Colonic mucosa (tissue), 4 donors: ENCODE measurements around the gene KIR2DL4. TPM values are rescaled to one million over a fixed set of nuclear protein-coding genes. Genes with fewer than 3 reads are reported as not detected.
"Not testable (repeated sequence)": the region's sequence is repeated elsewhere in the genome, so short reads cannot be mapped to it uniquely, and the experiment has no call there.

Experiments used
- DNase-seq: peaks from one replicate; pipeline ENCODE4 v3.0.0-alpha.2; 2020
- H3K27ac ChIP-seq: fragments of 200-600 bp; one replicate; pipeline ENCODE4 v1.8.0; 2021
- H3K27me3 ChIP-seq: fragments of 200-600 bp; one replicate; pipeline ENCODE4 v1.8.0; 2021
- H3K36me3 ChIP-seq: fragments of 200-600 bp; one replicate; pipeline ENCODE4 v1.8.0; 2021
- H3K4me1 ChIP-seq: fragments of 200-600 bp; one replicate; pipeline ENCODE4 v1.8.0; 2021; ENCODE audit warnings: mild to moderate bottlenecking
- H3K4me3 ChIP-seq: fragments of 200-600 bp; one replicate; pipeline ENCODE4 v1.8.0; 2021
- H3K9ac ChIP-seq, 2 donors: one replicate each; pipeline ENCODE4 v1.7.0; 2013; ENCODE audit warnings: control low read depth in 2 of 2, low read depth in 2 of 2, low read length in 2 of 2
- H3K9me3 ChIP-seq: fragments of 200-600 bp; one replicate; pipeline ENCODE4 v1.8.0; 2021
- CTCF ChIP-seq: fragments of 200-600 bp; IDR thresholded peaks from one replicate; pipeline ENCODE4 v1.8.0; 2022; ENCODE audit warnings: antibody characterized with exemption, mild to moderate bottlenecking
- intact Hi-C: fragments of 100-400 bp; cut with DNase I; formaldehyde crosslinking; loops from one replicate; pipeline ENCODE4 v1.14.1; 2022
- total RNA-seq, 2 donors: library from RNA; stranded (reverse); fragmentation: NEBNext Ultra II Directional in 1 of 2; extraction: Animal tissue kit (Norgen Biotek cat#: 25700) in 1 of 2; gene quantifications; one replicate each; pipeline ENCODE4 v1.2.1, GENCODE V29; 2021
- donor health status: healthy.
- donor health status: DM: no; HTN: no; CAD: no.
- donor health status: DM: no; HTN: no; CAD: no.

KIR2DL4 gene
- not detected for total RNA-seq

GRCh38 chr19:54803410-54803809 is at the start of gene KIR2DL4:
Gene KIR2DL4 (plus strand): TSS chr19:54803610. CDS start chr19:54803652, 42 bp downstream.
- Histone ChIP-seq H3K27me3 (no peaks in the 10 kb centered on the region), H3K4me3 (no peak within 1 kb of the TSS), H3K36me3 (no peaks in the 10 kb centered on the region), H3K4me1 (no peaks in the 10 kb centered on the region), H3K9me3 (no peaks in the 10 kb centered on the region), H3K27ac (no peak within 1 kb of the TSS), H3K9ac (no peak within 1 kb of the TSS)
- no peak for TF ChIP-seq CTCF
- intact Hi-C loops = no loop called here
- DNase-seq = no peak

GRCh38 chr19:54756204-54757110 is 47.0 kb upstream of the KIR2DL4 start:
- H3K9me3 ChIP-seq, H3K9ac ChIP-seq, H3K27ac ChIP-seq, H3K4me3 ChIP-seq, DNase-seq, H3K36me3 ChIP-seq, H3K27me3 ChIP-seq, H3K4me1 ChIP-seq, intact Hi-C loops: not testable (repeated sequence)

GRCh38 chr19:54758577-54758976 is 44.8 kb upstream of the KIR2DL4 start:
- H3K4me3 ChIP-seq, H3K27ac ChIP-seq, intact Hi-C loops, H3K9ac ChIP-seq, H3K36me3 ChIP-seq, H3K4me1 ChIP-seq, DNase-seq, H3K9me3 ChIP-seq, H3K27me3 ChIP-seq: not testable (repeated sequence)

DNA sequence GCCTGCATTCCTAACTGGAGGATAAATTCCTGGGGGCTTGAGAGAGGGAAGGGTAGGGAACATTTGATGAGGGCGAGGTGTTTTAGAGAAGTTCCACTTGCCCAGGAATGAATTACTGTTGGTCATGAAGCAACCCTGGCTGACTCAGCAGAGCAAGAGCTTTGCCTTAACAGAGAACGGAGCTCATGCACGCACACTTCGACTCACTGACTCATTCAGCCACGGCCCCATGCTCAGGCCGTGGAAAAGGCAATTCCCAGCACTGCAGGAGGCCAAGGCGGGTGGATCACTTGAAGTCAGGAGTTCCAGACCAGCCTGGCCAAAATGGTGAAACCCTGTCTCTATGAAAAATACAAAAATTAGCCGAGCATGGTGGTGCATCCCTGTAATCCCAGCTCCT is 39.2 kb upstream of the KIR2DL4 start:
- H3K9ac ChIP-seq, intact Hi-C loops, H3K36me3 ChIP-seq, H3K27me3 ChIP-seq, DNase-seq, H3K27ac ChIP-seq, H3K9me3 ChIP-seq, H3K4me3 ChIP-seq, H3K4me1 ChIP-seq: not testable (repeated sequence)

GRCh38 chr19:54766464-54766863 is 36.9 kb upstream of the KIR2DL4 start:
- H3K27ac ChIP-seq, H3K9ac ChIP-seq, H3K4me1 ChIP-seq, H3K27me3 ChIP-seq, H3K9me3 ChIP-seq, H3K36me3 ChIP-seq, intact Hi-C loops, H3K4me3 ChIP-seq, DNase-seq: not testable (repeated sequence)

DNA sequence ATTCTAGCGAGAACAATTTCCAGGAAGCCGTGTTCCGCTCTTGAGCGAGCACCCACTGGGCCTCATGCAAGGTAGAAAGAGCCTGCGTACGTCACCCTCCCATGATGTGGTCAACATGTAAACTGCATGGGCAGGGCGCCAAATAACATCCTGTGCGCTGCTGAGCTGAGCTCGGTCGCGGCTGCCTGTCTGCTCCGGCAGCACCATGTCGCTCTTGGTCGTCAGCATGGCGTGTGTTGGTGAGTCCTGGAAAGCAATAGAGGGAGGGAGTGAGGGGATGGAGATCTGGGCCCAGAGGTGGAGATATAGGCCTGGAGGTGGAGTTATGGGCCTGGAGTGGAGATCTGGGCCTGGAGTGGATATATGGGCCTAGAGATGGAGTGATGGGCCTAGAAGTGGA is 33.8 kb upstream of the KIR2DL4 start, which contains the start of gene KIR2DL1:
Gene KIR2DL1, plus strand, starts transcription at position 148 of the 400 bp plus-strand sequence. Its CDS starts 58 bp downstream, at position 206.
- H3K9me3 ChIP-seq, H3K4me1 ChIP-seq, H3K9ac ChIP-seq, H3K27me3 ChIP-seq, H3K4me3 ChIP-seq, H3K27ac ChIP-seq, H3K36me3 ChIP-seq, DNase-seq, intact Hi-C loops: not testable (repeated sequence)

GRCh38 chr19:54770511-54770910 is 32.9 kb upstream of the KIR2DL4 start:
- H3K36me3 ChIP-seq, DNase-seq, H3K27ac ChIP-seq, H3K9ac ChIP-seq, H3K4me1 ChIP-seq, H3K9me3 ChIP-seq, intact Hi-C loops, H3K4me3 ChIP-seq, H3K27me3 ChIP-seq: not testable (repeated sequence)

DNA sequence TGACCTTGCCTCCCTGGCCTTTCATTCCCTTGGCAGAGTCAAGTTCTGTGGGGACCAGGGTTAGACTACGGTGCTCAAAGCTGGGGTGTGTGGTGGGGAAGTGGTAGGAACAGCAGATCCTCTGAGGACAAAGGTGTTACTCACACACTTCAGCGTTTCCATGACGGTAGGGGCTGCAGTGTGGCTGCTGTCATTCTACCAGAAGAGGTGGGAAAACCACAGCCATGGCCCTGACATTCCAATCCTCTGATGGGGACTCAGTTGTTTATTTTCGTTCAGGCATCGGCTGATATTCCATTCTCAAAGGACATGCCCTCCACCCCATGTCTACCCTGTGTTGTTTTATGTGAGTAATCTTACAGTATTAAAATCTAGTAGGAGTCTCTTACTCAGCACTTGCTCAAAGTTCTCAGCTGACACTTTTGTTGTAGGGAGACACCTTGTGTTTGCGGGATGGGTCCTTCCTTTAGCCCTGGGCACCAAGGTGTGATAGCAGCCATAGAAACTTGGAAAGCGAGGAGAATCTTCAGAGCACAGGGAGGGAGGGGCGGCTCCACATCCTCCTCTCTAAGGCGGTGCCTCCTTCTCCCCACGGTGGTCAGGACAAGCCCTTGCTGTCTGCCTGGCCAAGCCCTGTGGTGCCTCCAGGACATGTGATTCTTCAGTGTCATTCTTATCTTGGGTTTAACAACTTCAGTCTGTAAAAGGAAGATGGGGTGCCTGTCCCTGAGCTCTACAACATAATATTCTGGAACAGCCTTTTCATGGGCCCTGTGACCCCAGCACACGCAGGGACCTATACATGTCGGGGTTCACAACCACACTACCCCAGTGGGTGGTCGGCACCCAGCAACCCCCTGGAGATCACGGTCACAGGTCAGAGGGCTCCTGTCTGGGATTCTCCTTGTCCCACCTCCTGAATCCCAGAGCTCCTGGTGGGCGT is 32.1 kb upstream of the KIR2DL4 start:
- H3K9ac ChIP-seq, H3K4me3 ChIP-seq, H3K4me1 ChIP-seq, H3K27ac ChIP-seq, DNase-seq, intact Hi-C loops, H3K27me3 ChIP-seq, H3K9me3 ChIP-seq, H3K36me3 ChIP-seq: not testable (repeated sequence)

- intact Hi-C loops, H3K9ac ChIP-seq, H3K4me3 ChIP-seq, H3K4me1 ChIP-seq, H3K36me3 ChIP-seq, H3K27ac ChIP-seq, H3K27me3 ChIP-seq, H3K9me3 ChIP-seq, DNase-seq: not testable (repeated sequence)
These were observed 30.7 kb upstream of the KIR2DL4 start for GRCh38 chr19:54772666-54773065.

- H3K4me3 ChIP-seq, H3K9me3 ChIP-seq, H3K27me3 ChIP-seq, H3K36me3 ChIP-seq, H3K27ac ChIP-seq, H3K9ac ChIP-seq, intact Hi-C loops, H3K4me1 ChIP-seq: not testable (repeated sequence)
- DNase-seq = peak; percentile 10
These were observed 28.2 kb upstream of the KIR2DL4 start for GRCh38 chr19:54775095-54775815.

GRCh38 chr19:54775830-54776229 is 27.6 kb upstream of the KIR2DL4 start:
- H3K27me3 ChIP-seq, H3K27ac ChIP-seq, intact Hi-C loops, H3K36me3 ChIP-seq, H3K9me3 ChIP-seq, H3K4me3 ChIP-seq, H3K9ac ChIP-seq, H3K4me1 ChIP-seq: not testable (repeated sequence)
- DNase-seq = peak; percentile 0
